ENCODE data around the gene SRGAP1. TPM values are rescaled to one million over a fixed set of nuclear protein-coding genes. Genes with fewer than 3 reads are reported as not detected.
"Not testable (repeated sequence)": the region's sequence is repeated elsewhere in the genome, so short reads cannot be mapped to it uniquely, and the experiment has no call there.

SRGAP1 gene
- total RNA-seq, 1 experiment from 2014 or later, result 28.3 TPM

GRCh38 chr12:63874897-63875480, 30.5 kb downstream of the SRGAP1 start:
- TF ChIP-seq CTCF (IDR thresholded peaks at IDR 0.05; ENCODE audit: unreplicated experiment), result no peak
- Mint-ChIP-seq H3K9me3 (ENCODE audit: low read depth, unreplicated experiment) (no peaks in the 10 kb centered on the region), H3K36me3 (ENCODE audit: insufficient read depth, unreplicated experiment) (no peaks in the 10 kb centered on the region), H3K4me3 (ENCODE audit: low read depth, unreplicated experiment) (no peak overlapping the region), H3K27me3 (ENCODE audit: unreplicated experiment) (no peaks in the 10 kb centered on the region), H3K4me1 (ENCODE audit: low read depth, unreplicated experiment) (peaks cover 17% of the 10 kb centered on the region), H3K27ac (ENCODE audit: unreplicated experiment) (no peak overlapping the region)
- CTCF ChIA-PET, result interaction anchor here (1.2 kb wide), 1 partner anchor 31 kb away, joined by 3 read pairs; no protein-coding TSS in a partner anchor
- no TSS peak for BruUV-seq (replicated peaks)
- no peak for DNase-seq
- intact Hi-C loops (cut with micrococcal nuclease; ENCODE audit: unreplicated experiment), result no loop called here

GRCh38 chr12:63875703-63876102, 31.2 kb downstream of the SRGAP1 start:
- Mint-ChIP-seq H3K36me3 (ENCODE audit: insufficient read depth, unreplicated experiment) (no peaks in the 10 kb centered on the region), H3K4me1 (ENCODE audit: low read depth, unreplicated experiment) (peaks cover 23% of the 10 kb centered on the region), H3K27ac (ENCODE audit: unreplicated experiment) (no peak overlapping the region), H3K9me3 (ENCODE audit: low read depth, unreplicated experiment) (no peaks in the 10 kb centered on the region), H3K4me3 (ENCODE audit: low read depth, unreplicated experiment) (no peak overlapping the region), H3K27me3 (ENCODE audit: unreplicated experiment) (no peaks in the 10 kb centered on the region)
- CTCF ChIA-PET, result no interaction called here
- no peak for DNase-seq
- BruUV-seq (replicated peaks), result no TSS peak
- intact Hi-C loops (cut with micrococcal nuclease; ENCODE audit: unreplicated experiment), result no loop called here
- TF ChIP-seq CTCF (IDR thresholded peaks at IDR 0.05; ENCODE audit: unreplicated experiment), result no peak

GRCh38 chr12:63876980-63877379, 32.5 kb downstream of the SRGAP1 start:
- no peak overlapping the region for H3K27ac Mint-ChIP-seq (ENCODE audit: unreplicated experiment)
- intact Hi-C loops (cut with micrococcal nuclease; ENCODE audit: unreplicated experiment), result no loop called here

GRCh38 chr12:63877693-63878092, 33.2 kb downstream of the SRGAP1 start:
- CTCF ChIA-PET, result no interaction called here
- no peak for TF ChIP-seq CTCF (IDR thresholded peaks at IDR 0.05; ENCODE audit: unreplicated experiment)
- Mint-ChIP-seq H3K27me3 (ENCODE audit: unreplicated experiment) (no peaks in the 10 kb centered on the region), H3K36me3 (ENCODE audit: insufficient read depth, unreplicated experiment) (no peaks in the 10 kb centered on the region), H3K27ac (ENCODE audit: unreplicated experiment) (no peak overlapping the region), H3K4me1 (ENCODE audit: low read depth, unreplicated experiment) (peaks cover 24% of the 10 kb centered on the region), H3K4me3 (ENCODE audit: low read depth, unreplicated experiment) (no peak overlapping the region), H3K9me3 (ENCODE audit: low read depth, unreplicated experiment) (no peaks in the 10 kb centered on the region)
- no peak for DNase-seq
- intact Hi-C loops (cut with micrococcal nuclease; ENCODE audit: unreplicated experiment), result no loop called here
- no TSS peak for BruUV-seq (replicated peaks)

More at GRCh38 chr12:63876980-63877379, 32.5 kb downstream of the SRGAP1 start:
- H3K4me1 Mint-ChIP-seq (ENCODE audit: low read depth, unreplicated experiment), result peaks cover 24% of the 10 kb centered on the region
- no peak overlapping the region for H3K4me3 Mint-ChIP-seq (ENCODE audit: low read depth, unreplicated experiment)
- no peaks in the 10 kb centered on the region for H3K36me3 Mint-ChIP-seq (ENCODE audit: insufficient read depth, unreplicated experiment)
- no peak for DNase-seq
- H3K27me3 Mint-ChIP-seq (ENCODE audit: unreplicated experiment), result no peaks in the 10 kb centered on the region
- CTCF ChIA-PET, result no interaction called here
- no peak for TF ChIP-seq CTCF (IDR thresholded peaks at IDR 0.05; ENCODE audit: unreplicated experiment)
- no TSS peak for BruUV-seq (replicated peaks)
- H3K9me3 Mint-ChIP-seq (ENCODE audit: low read depth, unreplicated experiment), result no peaks in the 10 kb centered on the region

GRCh38 chr12:63880235-63880634, 35.7 kb downstream of the SRGAP1 start:
- H3K27me3 Mint-ChIP-seq (ENCODE audit: unreplicated experiment); H3K9me3 Mint-ChIP-seq (ENCODE audit: low read depth, unreplicated experiment); CTCF ChIA-PET; DNase-seq; H3K4me3 Mint-ChIP-seq (ENCODE audit: low read depth, unreplicated experiment); H3K36me3 Mint-ChIP-seq (ENCODE audit: insufficient read depth, unreplicated experiment); intact Hi-C loops (cut with micrococcal nuclease; ENCODE audit: unreplicated experiment); BruUV-seq (replicated peaks); H3K27ac Mint-ChIP-seq (ENCODE audit: unreplicated experiment): not testable (repeated sequence)
- H3K4me1 Mint-ChIP-seq (ENCODE audit: low read depth, unreplicated experiment), result peaks cover 11% of the 10 kb centered on the region
